Activated CD4-positive, alpha-beta T cell treated with anti-CD3 and anti-CD28 coated beads, Interleukin-2, amount 10 ng/mL, durations not matched to agents 7 days and 5 days (primary cell): ENCODE measurements around the gene DPH2. TPM values are rescaled to one million over a fixed set of nuclear protein-coding genes. Genes with fewer than 3 reads are reported as not detected.
A peak's percentile ranks its signal among the peaks of the same experiment; 100 is the strongest.

ENCODE experiments used
- CTCF ChIA-PET: fragments of 350-600 bp; sonication (Branson Sonifier 250); formaldehyde crosslinking; loops from one replicate; lab custom pipeline; 2021; ENCODE audit warnings: antibody characterized with exemption; lab: Charles Lee
- POLR2A ChIA-PET: fragments of 350-600 bp; sonication (Branson Sonifier 250); formaldehyde crosslinking; loops from one replicate; lab custom pipeline; 2021; ENCODE audit warnings: antibody characterized with exemption; lab: Charles Lee
- DNase-seq: peaks from one replicate; pipeline ENCODE4 v3.0.0-alpha.2; 2020
- H3K27ac Mint-ChIP-seq: one replicate; pipeline ENCODE4 v1.8.0; 2021; ENCODE audit warnings: mild to moderate bottlenecking, moderate library complexity, mixed read lengths
- H3K27me3 Mint-ChIP-seq: one replicate; pipeline ENCODE4 v1.8.0; 2021; ENCODE audit warnings: mixed read lengths
- H3K36me3 Mint-ChIP-seq: one replicate; pipeline ENCODE4 v1.8.0; 2021; ENCODE audit warnings: low read depth, mixed read lengths
- H3K4me1 Mint-ChIP-seq: one replicate; pipeline ENCODE4 v1.8.0; 2021; ENCODE audit warnings: mixed read lengths
- H3K4me3 Mint-ChIP-seq: one replicate; pipeline ENCODE4 v1.8.0; 2021; ENCODE audit warnings: mild to moderate bottlenecking, moderate library complexity, mixed read lengths
- H3K9me3 Mint-ChIP-seq: one replicate; pipeline ENCODE4 v1.8.0; 2021; ENCODE audit warnings: mixed read lengths
- total RNA-seq, 2 experiments: library from RNA; stranded (reverse); gene quantifications; one replicate each; pipeline ENCODE4 v1.2.3, GENCODE V29; 2021

DPH2 gene
- total RNA-seq, 2 experiments from 2014 or later, result 28.0 to 30.0 TPM

- peaks cover 21% of the 10 kb centered on the region for H3K4me1 Mint-ChIP-seq
- no peak for DNase-seq
- H3K4me3 Mint-ChIP-seq, result peak overlapping the region; percentile 90
- ChIA-PET POLR2A (no interaction called here), CTCF (interaction anchor here (0.5 to 1.0 kb wide), 2 partner anchors 44 to 1003 kb away, joined by 3 read pairs; no protein-coding TSS in a partner anchor)
- no peaks in the 10 kb centered on the region for H3K9me3 Mint-ChIP-seq
- H3K27ac Mint-ChIP-seq, result peak overlapping the region; percentile 20
- H3K27me3 Mint-ChIP-seq, result no peaks in the 10 kb centered on the region
- H3K36me3 Mint-ChIP-seq, result no peaks in the 10 kb centered on the region
These were observed 22.6 kb downstream of the DPH2 start for GRCh38 chr1:43992232-43992995.

GRCh38 chr1:43993206-43993914, 23.6 kb downstream of the DPH2 start:
- H3K27me3 Mint-ChIP-seq, result no peaks in the 10 kb centered on the region
- no peak overlapping the region for H3K4me3 Mint-ChIP-seq
- CTCF ChIA-PET, result interaction anchor here (0.6 to 1.1 kb wide), 4 partner anchors 25 to 116 kb away, joined by 3 to 4 read pairs (median 3); no protein-coding TSS in a partner anchor
- no peaks in the 10 kb centered on the region for H3K36me3 Mint-ChIP-seq
- POLR2A ChIA-PET, result no interaction called here
- no peak for DNase-seq
- no peaks in the 10 kb centered on the region for H3K9me3 Mint-ChIP-seq
- H3K4me1 Mint-ChIP-seq, result peaks cover 24% of the 10 kb centered on the region
- H3K27ac Mint-ChIP-seq, result no peak overlapping the region

- CTCF ChIA-PET, result interaction anchor here (0.6 to 1.1 kb wide), 4 partner anchors 15 to 59 kb away, joined by 3 to 4 read pairs (median 3); partner anchors contain the start of gene B4GALT2
- H3K4me3 Mint-ChIP-seq, result no peak overlapping the region
These were observed 24.3 kb downstream of the DPH2 start for GRCh38 chr1:43994071-43994470.

GRCh38 chr1:43994794-43995790, 25.3 kb downstream of the DPH2 start:
- ChIA-PET CTCF (interaction anchor here (0.6 to 0.8 kb wide), 3 partner anchors 11 to 41 kb away, joined by 3 to 4 read pairs (median 3); partner anchors contain the start of gene B4GALT2), POLR2A (no interaction called here)
- Mint-ChIP-seq H3K27ac (no peak overlapping the region), H3K4me1 (peaks cover 32% of the 10 kb centered on the region), H3K36me3 (no peaks in the 10 kb centered on the region), H3K4me3 (no peak overlapping the region), H3K27me3 (no peaks in the 10 kb centered on the region), H3K9me3 (no peaks in the 10 kb centered on the region)
- no peak for DNase-seq

More at GRCh38 chr1:43994071-43994470, 24.3 kb downstream of the DPH2 start:
- H3K27ac Mint-ChIP-seq, result no peak overlapping the region
- no peaks in the 10 kb centered on the region for H3K36me3 Mint-ChIP-seq
- no peaks in the 10 kb centered on the region for H3K9me3 Mint-ChIP-seq
- H3K4me1 Mint-ChIP-seq, result peaks cover 27% of the 10 kb centered on the region
- POLR2A ChIA-PET, result no interaction called here
- no peaks in the 10 kb centered on the region for H3K27me3 Mint-ChIP-seq
- DNase-seq, result no peak

- Mint-ChIP-seq H3K27ac (no peak overlapping the region), H3K27me3 (no peaks in the 10 kb centered on the region), H3K4me1 (peaks cover 29% of the 10 kb centered on the region), H3K36me3 (no peaks in the 10 kb centered on the region), H3K4me3 (no peak overlapping the region), H3K9me3 (no peaks in the 10 kb centered on the region)
- DNase-seq, result no peak
- ChIA-PET POLR2A (no interaction called here), CTCF (interaction anchor here (0.6 kb wide), 1 partner anchor 10 kb away, joined by 3 read pairs; no protein-coding TSS in a partner anchor)
These were observed 26.3 kb downstream of the DPH2 start for GRCh38 chr1:43995984-43996732.

- Mint-ChIP-seq H3K36me3 (no peaks in the 10 kb centered on the region), H3K4me3 (no peak overlapping the region), H3K4me1 (peaks cover 25% of the 10 kb centered on the region), H3K9me3 (no peaks in the 10 kb centered on the region), H3K27me3 (no peaks in the 10 kb centered on the region), H3K27ac (no peak overlapping the region)
- ChIA-PET POLR2A (no interaction called here), CTCF (no interaction called here)
- DNase-seq, result no peak
These were observed 26.9 kb downstream of the DPH2 start for GRCh38 chr1:43996733-43997115.

- POLR2A ChIA-PET, result no interaction called here
- H3K27ac Mint-ChIP-seq, result no peak overlapping the region
- CTCF ChIA-PET, result no interaction called here
- no peaks in the 10 kb centered on the region for H3K27me3 Mint-ChIP-seq
- H3K4me3 Mint-ChIP-seq, result no peak overlapping the region
- no peaks in the 10 kb centered on the region for H3K36me3 Mint-ChIP-seq
- H3K9me3 Mint-ChIP-seq, result no peaks in the 10 kb centered on the region
- H3K4me1 Mint-ChIP-seq, result peaks cover 18% of the 10 kb centered on the region
- no peak for DNase-seq
These were observed 27.6 kb downstream of the DPH2 start for GRCh38 chr1:43997295-43997999.

- Mint-ChIP-seq H3K4me3 (no peak overlapping the region), H3K27me3 (no peaks in the 10 kb centered on the region), H3K27ac (no peak overlapping the region), H3K36me3 (no peaks in the 10 kb centered on the region), H3K9me3 (no peaks in the 10 kb centered on the region), H3K4me1 (peaks cover 14% of the 10 kb centered on the region)
- POLR2A ChIA-PET, result no interaction called here
- CTCF ChIA-PET, result interaction anchor here (0.6 to 2.0 kb wide), 4 partner anchors 13 to 219 kb away, joined by 3 to 6 read pairs (median 4); no protein-coding TSS in a partner anchor
- no peak for DNase-seq
These were observed 28.2 kb downstream of the DPH2 start for GRCh38 chr1:43998000-43998378.

GRCh38 chr1:43999455-43999854, 29.6 kb downstream of the DPH2 start:
- no peaks in the 10 kb centered on the region for H3K9me3 Mint-ChIP-seq
- H3K36me3 Mint-ChIP-seq, result no peaks in the 10 kb centered on the region
- ChIA-PET POLR2A (no interaction called here), CTCF (interaction anchor here (1.5 to 2.0 kb wide), 3 partner anchors 12 to 218 kb away, joined by 3 to 6 read pairs (median 5); no protein-coding TSS in a partner anchor)
- DNase-seq, result no peak
- H3K27me3 Mint-ChIP-seq, result no peaks in the 10 kb centered on the region
- H3K27ac Mint-ChIP-seq, result peak overlapping the region; percentile 36
- H3K4me3 Mint-ChIP-seq, result no peak overlapping the region
- peaks cover 14% of the 10 kb centered on the region for H3K4me1 Mint-ChIP-seq

- H3K27ac Mint-ChIP-seq, result no peak overlapping the region
- CTCF ChIA-PET, result interaction anchor here (1.9 to 2.0 kb wide), 3 partner anchors 11 to 36 kb away, joined by 5 to 12 read pairs (median 6); no protein-coding TSS in a partner anchor
- H3K4me1 Mint-ChIP-seq, result peaks cover 11% of the 10 kb centered on the region
- DNase-seq, result no peak
- POLR2A ChIA-PET, result no interaction called here
- H3K27me3 Mint-ChIP-seq, result no peaks in the 10 kb centered on the region
- H3K9me3 Mint-ChIP-seq, result no peaks in the 10 kb centered on the region
- no peaks in the 10 kb centered on the region for H3K36me3 Mint-ChIP-seq
- H3K4me3 Mint-ChIP-seq, result no peak overlapping the region
These were observed 30.4 kb downstream of the DPH2 start for GRCh38 chr1:44000122-44000665.

- no peak for DNase-seq
- ChIA-PET POLR2A (no interaction called here), CTCF (no interaction called here)
- no peak overlapping the region for H3K4me3 Mint-ChIP-seq
- no peaks in the 10 kb centered on the region for H3K27me3 Mint-ChIP-seq
- peaks cover 11% of the 10 kb centered on the region for H3K4me1 Mint-ChIP-seq
- no peaks in the 10 kb centered on the region for H3K9me3 Mint-ChIP-seq
- no peaks in the 10 kb centered on the region for H3K36me3 Mint-ChIP-seq
- no peak overlapping the region for H3K27ac Mint-ChIP-seq
These were observed 32.4 kb downstream of the DPH2 start for GRCh38 chr1:44002165-44002564.
